ENCODE results near the gene BTBD16. TPM values are rescaled to one million over a fixed set of nuclear protein-coding genes. Genes with fewer than 3 reads are reported as not detected.

BTBD16 gene
- total and polyA plus RNA-seq, 2 donors (not counting 3 experiments of a cell fraction or from before 2014, with no cell fraction given): 0.04 TPM; not detected in 1

GRCh38 chr10:122316224-122316884 is 45.3 kb downstream of the BTBD16 start:
- BruUV-seq (replicated peaks): no TSS peak
- Histone ChIP-seq H3K9me1 (replicated peaks; ENCODE audit: control insufficient read depth, extremely low read depth, insufficient read depth, low read length) (no peaks in the 10 kb centered on the region), H3K36me3 (ENCODE audit: control insufficient read depth in 2 of 2, extremely low read depth in 1 of 2, insufficient read depth in 2 of 2, low read length in 2 of 2) (no peaks in the 10 kb centered on the region), H3K9ac (replicated peaks; ENCODE audit: extremely low read depth, insufficient read depth, low read length) (no peak overlapping the region), H3K4me1 (ENCODE audit: control insufficient read depth, extremely low read depth, insufficient read depth, low read length) (peaks cover 7% of the 10 kb centered on the region), H3K4me2 (ENCODE audit: insufficient read depth, low read length) (no peak overlapping the region), H3K4me3 (replicated peaks in 1 of 3; ENCODE audit: insufficient read depth in 1 of 3, low read depth in 1 of 3, low read length in 3 of 3) (no peak overlapping the region), H3K27ac (ENCODE audit: insufficient read depth, low read depth, low read length) (no peak overlapping the region), H4K20me1 (replicated peaks; ENCODE audit: control insufficient read depth, extremely low read depth, insufficient read depth, low read length) (no peaks in the 10 kb centered on the region), H2AFZ (ENCODE audit: low read depth, low read length) (no peak overlapping the region), H3K27me3 (ENCODE audit: control insufficient read depth in 2 of 2, insufficient read depth in 2 of 2, low read length in 2 of 2) (no peaks in the 10 kb centered on the region), H3K9me3 (replicated peaks; ENCODE audit: control insufficient read depth, insufficient read depth, low read length) (no peaks in the 10 kb centered on the region), H3K79me2 (ENCODE audit: control insufficient read depth, insufficient read depth, low read length) (no peaks in the 10 kb centered on the region)
- dilution Hi-C loops (cut with MboI; ENCODE audit: extremely low pct_ligation_motif_present, low sequenced_read_pairs): no loop called here
- no peak for DNase-seq (ENCODE audit: low read depth, low spot score)
- no peak for FAIRE-seq
- CTCF ChIA-PET: interaction anchor here (1.4 kb wide), 1 partner anchor 17 kb away, joined by 4 read pairs; no protein-coding TSS in a partner anchor
- TF ChIP-seq JUN (IDR thresholded peaks at IDR 0.05; ENCODE audit: borderline replicate concordance, insufficient read depth, insufficient read length, low read depth): no peak
- no peak for TF ChIP-seq FOS (IDR thresholded peaks at IDR 0.05; ENCODE audit: borderline replicate concordance, insufficient read depth, low read length)
- no peak for TF ChIP-seq POLR2AphosphoS5 (IDR thresholded peaks at IDR 0.05; ENCODE audit: insufficient read depth, low read depth, low read length)
- TF ChIP-seq CTCF (IDR thresholded peaks at IDR 0.05; ENCODE audit: extremely low read depth in 1 of 2, insufficient read depth in 1 of 2, low read depth in 1 of 2, low read length in 2 of 2): no peak
- no peak for TF ChIP-seq POLR2A (IDR thresholded peaks at IDR 0.05; ENCODE audit: low read depth, low read length)
- no peak for TF ChIP-seq EZH2 (IDR thresholded peaks at IDR 0.05; ENCODE audit: borderline replicate concordance, low read depth, low read length, severe bottlenecking)
- POLR2A ChIA-PET: no interaction called here
- intact Hi-C loops (cut with micrococcal nuclease): no loop called here
